HPDE6-E6E7 (cell line): ENCODE measurements around the gene PDZD2.

Experiments used
- DNase-seq: peaks from one replicate; pipeline ENCODE4 v3.0.0; 2011; ENCODE audit warnings: missing footprints; ENCODE audit errors: extremely low spot score

PDZD2 gene

DNA sequence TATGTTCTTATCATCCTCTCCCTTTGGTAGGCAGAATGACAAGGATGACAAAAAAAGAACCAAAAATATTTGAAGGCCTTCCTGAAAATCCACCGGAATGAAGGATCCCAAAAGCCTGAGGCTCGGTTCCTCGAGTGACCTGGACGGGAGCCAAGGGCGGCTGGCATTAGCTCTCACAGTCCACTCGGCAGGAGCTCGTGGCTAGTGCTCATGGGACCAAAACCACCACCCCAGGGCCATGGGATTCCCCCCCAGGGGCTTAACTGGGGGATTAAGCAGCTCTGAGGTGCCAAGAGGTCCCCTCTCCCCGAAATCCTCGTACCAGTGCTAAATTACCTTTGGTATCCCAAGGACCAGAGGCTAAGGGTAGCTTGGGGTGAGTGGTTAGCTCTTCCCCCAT is 586 bp upstream of the PDZD2 start:
- no peak for DNase-seq

DNA sequence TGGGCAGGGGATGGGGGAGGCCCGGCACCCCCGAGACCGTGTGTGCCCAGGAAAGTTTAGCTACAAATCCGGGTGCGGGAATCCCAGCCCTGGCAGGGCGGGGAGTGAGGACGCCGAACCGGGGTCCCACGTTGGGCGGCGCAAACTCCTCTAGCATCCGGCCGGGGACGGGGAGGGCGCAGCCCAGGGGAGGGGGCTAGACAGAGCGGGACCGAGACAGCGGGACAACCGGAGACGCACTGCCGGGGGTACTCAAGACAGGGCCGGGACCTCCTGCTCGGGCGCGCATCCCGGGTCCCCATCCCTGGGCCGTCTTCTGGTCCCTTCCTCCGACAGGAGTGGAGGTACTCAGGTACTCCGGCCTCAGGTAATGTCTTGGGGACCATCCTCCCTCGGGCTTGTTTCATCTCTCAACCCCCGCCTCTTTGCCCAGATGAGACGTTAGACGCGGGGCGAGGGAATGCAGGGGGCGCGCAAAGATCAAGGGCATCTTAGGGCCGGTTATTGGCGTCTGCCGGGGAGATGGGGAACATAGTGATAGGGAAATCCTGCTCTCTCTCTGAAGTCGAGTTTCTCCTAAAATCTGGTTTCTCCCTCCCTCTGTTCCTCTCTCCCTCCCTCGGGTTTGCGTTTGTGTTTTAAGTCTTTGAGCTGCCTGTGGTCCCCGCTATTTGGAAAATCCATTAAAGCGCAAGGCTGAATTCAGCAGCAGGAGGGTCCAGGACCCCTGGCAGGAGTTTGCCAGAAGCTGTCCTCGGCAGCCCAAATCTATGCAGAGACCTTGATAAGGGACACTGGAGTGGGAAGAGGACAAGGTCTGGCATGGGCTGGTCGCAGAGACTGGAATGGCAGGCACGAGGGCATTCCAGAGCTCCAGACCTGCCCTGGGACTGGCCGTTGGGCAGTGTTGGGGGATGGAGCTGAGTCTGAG is 815 bp downstream of the PDZD2 start:
- no peak for DNase-seq

DNA sequence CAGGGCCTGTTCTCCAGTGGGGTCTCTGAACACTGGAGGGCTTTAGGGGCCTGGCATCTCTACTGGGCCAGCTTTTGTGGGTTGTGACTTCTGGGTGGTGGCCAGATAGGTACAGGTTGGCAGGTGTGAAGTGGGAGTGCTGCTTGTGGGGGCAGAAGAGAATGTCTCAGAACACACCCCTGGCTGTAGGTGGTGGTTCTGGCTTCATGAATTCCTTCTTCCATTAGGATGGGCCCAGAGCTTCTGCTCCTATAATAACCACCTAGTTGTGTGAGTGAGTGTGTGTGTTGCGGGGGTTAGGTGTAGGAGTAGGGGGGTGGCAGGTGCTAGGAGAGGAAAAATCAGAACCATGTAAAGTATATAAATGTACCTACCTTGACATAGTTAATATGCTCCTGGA is 1.6 kb downstream of the PDZD2 start:
- no peak for DNase-seq

DNA sequence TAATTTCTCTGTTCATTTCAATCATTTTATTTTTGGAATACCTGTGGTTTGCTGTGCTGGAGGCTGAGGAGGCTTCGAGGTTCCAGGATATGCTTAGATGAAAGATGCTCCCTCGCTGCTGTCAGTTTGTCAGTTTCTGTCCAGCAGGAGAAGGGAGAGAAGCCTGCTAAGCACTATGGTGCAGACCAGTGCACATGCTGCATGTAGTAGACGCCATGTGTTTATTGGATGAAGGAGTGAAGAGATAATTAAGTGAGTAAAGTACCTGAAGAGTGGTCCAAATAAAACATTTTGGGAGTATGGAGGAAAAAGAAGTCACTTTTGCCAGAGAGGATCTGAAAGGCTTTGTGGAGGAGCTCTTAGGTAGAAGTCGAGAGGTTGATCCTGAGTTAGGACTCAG is 2.1 kb downstream of the PDZD2 start:
- no peak for DNase-seq

DNA sequence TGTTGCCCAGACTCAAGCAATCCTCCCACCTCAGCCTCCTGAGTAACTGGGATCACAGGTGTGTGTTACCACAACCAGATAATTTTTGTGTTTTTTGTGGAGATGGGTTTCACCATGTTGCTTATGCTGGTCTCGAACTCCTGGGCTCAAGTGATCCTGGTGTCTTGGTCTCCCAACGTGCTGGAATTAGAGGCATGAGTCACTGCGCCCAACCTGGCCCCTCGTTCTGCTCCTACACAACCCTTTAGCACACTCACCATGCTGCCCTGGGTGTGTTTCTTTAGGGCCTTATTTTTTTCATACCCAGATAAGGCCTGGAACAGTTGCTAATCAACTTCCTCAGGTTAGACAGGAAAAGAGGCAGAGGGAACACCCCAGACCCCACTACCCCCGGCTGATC is 2.6 kb downstream of the PDZD2 start:
- DNase-seq: no peak

DNA sequence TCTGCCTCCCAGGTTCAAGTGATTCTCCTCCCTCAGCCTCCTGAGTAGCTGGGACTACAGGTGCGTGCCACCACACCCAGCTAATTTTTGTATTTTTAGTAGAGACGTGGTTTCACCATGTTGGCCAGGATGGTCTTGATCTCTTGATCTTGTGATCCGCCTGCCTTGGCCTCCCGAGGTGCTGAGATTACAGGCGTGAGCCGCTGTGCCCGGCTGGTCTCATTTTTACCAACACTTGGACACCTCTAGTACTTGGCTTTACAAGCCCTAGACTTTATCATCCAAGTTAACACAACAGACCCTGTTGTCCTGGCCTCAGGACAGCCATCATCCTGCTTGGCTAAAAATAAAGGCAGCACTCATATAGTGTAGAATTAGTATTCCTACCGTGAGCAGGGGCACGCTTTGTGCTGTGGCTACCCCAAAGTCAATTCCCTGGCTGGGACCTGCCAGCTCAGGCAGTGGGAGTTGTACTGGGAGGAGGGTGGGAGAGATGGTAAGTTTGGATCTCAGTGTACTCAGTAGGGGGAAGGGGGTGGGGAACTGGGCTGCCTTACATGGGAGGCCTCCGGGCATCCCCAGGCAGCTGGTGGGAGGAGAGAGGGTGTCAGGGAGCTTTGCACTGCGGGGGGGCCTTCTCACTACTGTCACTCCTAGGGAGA is 6.6 kb downstream of the PDZD2 start:
- DNase-seq: no peak

DNA sequence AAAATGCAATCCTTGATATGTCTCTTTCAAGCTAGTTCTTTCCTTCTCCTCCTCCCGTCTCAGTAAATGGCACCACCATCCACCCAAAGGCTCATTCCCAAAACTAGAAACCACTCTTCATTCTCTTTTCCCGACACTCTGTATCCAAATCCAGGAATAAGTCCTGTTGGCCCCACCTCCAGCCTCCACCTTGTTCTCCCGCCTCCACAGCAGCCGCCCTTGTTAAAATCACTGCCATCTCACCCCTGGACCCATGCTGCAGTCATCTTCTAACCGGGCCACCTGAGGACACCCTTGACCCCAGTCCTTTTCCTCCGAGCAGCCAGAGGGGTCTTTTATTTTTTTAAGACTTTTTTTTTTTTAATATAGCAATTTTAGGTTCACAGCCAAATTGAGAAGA is 9.4 kb downstream of the PDZD2 start:
- no peak for DNase-seq

DNA sequence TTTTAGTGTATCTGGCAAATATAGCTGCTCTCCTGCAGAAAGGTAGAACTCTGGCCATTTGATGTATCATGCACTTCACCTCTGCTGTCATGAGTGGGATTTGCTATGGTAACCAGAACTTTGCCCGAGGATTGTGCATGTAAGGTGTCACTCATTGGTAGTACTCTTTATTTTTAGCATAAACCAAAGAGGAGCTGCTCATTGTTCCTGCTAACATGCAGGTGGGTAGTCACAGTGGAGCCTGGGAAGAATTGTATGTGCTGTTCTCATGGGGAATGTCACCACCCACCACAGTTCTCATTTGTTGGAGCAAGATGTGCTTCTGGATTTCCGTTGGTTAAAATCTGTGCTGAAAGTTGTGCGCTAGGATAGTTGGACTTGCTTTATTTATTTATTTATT is 12.3 kb downstream of the PDZD2 start:
- no peak for DNase-seq

DNA sequence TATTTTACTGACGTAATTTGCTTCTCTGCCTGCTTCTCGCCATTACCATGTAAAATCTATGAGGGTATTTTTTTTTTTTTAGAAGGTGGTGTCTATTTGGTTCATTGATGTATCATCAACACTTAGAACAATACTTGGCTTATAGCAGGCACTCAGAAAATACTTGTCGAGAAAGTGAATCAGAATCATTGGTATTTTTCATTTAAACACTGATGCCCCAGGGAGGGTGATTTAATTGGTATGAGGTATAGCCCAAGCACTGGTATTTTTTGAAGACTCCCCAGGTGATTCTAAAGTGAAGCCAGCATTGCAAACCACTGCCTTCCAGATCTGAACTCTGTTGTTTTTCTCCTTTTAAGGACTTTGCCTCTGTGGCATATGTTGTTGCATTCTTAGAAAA is 16.6 kb downstream of the PDZD2 start:
- DNase-seq: no peak

DNA sequence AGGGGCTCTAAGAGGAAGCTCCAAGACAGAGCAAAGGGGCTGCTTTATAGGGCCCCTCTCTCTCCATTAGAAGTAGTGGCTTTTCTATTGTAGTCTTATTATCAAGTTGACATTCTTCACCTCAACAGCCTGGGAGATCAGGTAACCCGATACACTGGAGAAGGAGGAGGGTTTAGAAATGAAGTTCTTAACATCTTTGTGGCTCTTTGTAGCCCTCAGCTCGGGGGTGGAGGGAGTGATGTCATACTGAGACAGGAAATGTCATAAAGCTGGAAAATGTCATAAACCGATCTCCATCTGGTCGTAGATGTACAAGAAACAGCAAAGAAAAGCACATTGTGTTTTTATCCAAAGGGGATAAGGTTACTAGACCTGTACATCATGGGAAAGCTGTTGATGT is 17.9 kb downstream of the PDZD2 start:
- DNase-seq: no peak

DNA sequence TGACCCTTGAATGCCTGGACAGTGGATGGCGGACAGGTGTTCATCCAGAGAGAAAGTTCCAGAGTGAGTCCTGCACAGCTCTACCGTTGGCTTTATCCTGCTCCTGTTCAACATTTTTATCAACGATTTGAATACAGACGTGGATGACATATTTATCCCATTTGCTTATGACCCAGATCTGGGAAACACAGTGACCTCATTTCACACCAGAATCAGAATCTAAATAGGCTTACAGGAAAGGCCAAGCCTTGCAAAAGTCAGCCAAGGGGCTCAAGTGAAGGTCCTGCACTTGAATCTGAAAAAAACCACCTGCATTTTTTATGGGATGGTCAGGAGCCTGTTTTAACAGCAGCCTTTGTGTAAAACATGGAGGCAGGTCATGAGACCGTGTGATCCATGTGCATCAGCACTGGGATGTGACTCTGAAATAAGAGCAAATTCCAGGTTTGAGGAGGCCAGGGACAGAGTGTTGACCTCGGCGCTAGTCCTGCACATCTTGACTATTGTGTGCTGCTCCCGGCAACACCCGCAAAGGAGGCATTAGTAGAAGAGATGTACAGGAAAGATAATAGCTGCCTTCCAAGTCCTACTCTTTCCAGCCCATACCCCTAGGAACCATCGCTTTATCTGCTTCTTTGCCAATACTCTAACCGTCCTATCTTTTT is 18.5 kb downstream of the PDZD2 start:
- no peak for DNase-seq

DNA sequence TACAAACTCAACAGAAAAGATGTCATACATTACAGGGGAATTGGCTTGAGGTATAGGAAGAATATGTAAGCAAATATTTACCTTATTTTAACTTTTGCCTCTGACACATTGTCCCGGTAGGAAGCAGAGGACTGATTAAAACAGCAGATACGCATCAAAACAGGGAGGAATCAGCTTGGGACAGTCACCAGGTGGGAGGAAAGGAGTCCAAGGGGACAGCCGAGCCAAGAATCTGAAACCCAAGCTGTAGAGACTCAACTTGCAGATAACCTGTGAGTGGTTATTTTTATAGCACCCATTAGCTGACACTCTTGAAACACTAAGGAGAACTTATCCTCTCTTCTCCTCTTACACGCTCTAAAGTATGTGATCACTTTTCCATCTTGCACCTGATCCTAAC is 22.3 kb downstream of the PDZD2 start:
- no peak for DNase-seq

DNA sequence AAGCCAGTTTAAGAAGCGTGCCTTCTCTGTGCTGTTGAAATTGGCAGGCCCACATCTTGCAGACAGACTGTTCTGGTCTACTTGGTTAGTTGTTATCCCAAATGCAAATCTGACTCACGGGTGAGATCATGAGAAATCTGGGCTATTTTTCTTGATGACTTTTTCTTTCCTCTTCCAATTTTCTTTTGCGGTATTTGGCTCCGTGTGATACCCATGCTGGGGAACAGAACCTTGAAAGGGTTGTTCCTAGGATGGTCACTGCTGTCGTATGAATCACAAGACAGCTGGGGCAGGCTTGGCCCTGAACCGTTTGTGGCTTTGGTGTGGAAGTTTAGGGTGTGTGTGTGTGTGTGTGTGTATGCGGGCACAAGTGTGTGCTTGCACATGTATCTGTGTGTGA is 24.6 kb downstream of the PDZD2 start:
- no peak for DNase-seq

DNA sequence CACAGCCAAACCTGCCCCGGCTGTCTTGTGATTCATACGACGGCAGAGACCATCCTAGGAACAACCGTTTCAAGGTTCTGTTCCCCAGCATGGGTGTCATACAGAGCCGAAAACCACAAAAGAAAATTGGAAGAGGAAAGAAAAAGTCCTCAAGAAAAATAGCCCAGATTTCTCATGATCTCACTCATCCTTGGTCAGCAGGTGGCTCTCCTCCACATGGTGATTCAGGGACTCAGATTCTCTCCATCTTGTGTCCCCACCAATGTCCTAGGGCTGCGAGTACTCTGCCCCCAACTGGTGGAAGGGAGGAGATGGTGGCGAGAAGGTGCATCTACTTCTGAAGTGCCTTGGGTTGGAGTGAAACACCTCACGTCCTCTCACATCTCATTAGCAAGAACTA is 25.6 kb downstream of the PDZD2 start:
- no peak for DNase-seq

DNA sequence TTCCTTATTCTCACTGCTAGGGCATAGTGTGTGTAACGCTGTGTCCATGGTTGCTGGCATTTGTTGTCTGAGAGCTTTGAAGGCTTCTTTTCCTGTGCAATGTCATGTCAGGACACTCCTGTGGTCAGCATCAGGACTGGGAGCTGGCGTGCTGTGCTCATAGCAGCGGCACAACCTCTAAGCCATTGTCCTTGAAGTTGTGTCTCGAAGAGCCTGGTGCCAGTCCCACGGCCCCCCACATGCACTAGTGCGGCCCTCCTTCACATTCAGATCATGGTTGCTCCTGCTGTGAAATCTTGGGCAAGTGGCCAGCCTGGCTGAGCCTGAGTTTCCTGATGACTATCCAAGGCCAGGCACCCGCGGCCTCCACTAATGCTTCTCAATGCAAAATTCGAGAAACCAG is 32.4 kb downstream of the PDZD2 start:
- DNase-seq: no peak

DNA sequence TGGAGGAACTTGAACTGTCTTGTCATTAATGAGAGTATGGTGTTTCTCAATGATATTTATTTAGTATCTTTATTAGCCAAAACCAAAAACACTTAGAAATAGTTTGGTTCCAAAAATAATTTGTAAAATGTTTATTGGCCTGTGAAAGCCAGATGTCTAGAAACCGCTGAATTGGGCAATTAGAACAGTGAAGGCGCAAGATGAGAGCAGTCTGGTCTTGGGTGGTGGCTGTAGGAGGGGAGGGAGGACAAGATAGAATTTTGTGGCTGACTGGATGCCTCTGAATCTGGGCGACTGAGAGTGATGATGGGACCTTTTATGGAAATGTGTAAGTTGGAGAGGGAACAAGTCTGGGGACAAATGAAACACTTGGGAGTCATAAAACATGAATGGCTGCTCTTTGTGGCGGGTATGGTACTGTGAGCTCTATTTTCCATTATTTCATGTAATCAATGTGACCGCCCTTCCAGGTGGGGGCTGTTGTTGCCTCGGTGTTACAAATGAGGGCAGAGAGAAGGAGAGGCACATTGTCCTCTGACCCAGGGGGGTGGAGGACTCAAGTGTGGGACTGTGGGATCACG is 35.5 kb downstream of the PDZD2 start:
- DNase-seq: no peak

DNA sequence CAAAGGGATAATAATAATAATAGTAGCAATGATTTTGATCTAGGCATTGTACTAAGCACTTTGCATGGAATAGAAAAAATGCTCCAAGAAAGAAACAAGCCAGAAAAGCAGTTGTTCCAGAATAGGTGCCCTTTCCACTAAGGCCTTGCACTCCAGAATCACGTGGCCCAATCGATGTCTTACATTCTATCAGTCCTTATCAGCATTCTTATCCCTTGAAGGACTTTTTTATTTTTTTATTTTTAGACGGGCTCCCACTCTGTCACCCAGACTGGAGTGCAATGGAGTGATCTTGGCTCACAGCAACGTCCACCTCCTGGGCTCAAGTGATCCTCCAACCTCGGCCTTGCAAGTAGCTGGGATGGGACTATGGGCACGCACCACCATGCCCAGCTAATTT is 36.5 kb downstream of the PDZD2 start:
- no peak for DNase-seq

DNA sequence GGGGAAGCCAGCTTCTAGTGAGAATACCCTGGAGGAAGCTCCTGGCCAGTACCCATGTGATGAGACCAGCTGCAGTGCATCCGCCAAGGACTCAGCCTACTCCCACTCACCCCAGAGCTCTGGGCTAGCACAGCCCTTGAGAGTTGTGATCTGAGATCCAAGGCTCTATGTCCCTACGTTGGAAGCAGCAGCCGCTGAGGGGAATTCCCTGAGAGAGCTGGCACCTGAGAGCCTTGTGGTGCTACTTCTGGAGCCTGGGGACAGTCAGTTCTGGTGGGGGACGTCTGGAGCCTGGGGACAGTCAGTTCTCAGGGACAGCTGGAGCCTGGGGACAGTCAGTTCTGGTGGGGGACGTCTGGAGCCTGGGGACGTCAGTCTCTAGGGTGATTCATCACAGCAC is 39.2 kb downstream of the PDZD2 start:
- no peak for DNase-seq

DNA sequence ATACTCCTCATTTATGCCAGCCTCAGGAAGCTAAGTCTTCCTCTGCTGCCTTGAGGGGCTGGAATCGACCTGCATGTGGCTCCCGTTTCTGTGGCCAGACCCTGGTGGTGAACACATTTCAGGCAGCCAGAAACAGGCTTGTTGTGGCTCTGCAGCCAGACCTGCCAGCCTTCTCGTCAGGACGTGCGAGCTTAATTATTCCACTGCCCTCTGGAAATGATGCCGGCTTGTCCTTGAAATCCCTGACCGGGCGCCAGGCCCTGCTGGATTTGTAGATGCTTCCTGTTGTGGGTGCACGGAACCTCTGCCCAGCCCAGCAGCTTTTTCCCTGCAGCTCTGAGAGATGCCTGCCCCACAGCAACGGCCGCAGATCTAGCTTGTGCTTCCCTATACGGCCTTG is 41.6 kb downstream of the PDZD2 start:
- DNase-seq: no peak

DNA sequence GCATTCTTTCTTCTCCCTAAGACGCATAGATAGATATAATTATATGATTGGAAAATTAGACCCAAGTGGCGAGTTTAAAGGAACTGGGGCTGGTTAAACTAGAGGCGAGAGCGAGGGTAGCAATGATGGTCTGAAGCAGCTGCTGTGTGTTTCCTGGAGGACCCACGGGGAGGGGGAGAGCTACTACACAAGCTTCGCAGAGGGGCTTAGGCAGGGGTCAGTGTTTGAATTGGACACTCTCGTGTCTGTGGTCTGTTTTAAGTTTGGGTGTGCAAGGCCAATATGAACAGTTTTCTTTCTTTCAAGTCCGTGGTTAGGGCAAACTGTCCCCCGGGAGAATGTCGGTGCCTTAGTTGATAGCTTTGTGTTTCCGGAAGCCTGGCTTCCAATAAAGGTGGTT is 43.1 kb downstream of the PDZD2 start:
- DNase-seq: no peak

DNA sequence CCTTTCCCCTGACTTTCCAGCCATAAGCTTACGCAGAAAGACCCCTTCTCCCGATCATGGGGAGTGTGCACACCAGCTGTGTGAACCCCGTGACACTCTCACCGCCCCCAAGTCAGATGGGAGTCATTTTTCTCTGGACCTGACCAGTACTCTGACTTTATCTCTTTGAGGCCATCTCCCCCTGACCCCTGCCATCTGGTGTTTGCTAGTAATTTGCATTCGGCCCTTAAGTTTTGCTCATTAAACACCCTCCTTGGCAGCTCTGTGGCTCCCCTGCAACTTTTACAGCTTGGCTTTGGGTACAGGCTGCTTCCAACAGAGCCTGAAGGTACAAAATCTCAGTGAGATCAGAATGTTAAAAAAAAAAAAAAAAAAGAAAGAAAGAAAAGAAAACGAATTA is 43.9 kb downstream of the PDZD2 start:
- no peak for DNase-seq

DNA sequence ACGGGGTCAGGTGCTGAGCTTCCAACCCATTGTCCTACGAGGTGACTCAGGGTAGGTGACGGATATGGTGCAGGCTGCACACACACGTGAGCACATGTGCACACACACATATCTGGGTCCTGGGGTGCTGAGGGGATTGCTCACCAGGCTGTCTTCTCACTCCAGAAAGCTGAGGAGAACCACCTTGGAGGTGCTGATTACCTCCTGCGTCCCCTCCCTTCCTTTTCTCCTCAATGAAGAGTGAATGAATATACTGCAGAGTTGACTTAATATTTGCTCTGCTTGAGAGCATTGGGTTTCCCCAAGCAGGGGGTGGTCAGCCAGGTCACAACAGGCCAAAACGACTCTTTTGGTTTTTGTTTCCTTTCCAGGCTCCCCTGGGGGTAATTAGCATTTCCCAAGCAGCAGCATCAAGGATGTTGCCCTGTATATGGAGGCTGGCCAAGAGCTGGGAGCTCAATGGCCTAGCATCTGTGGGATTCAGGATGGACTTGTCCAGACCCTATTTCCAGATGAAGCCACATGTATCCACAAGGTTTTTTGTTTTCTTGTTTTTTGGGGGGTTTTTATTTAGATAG is 49.7 kb downstream of the PDZD2 start:
- no peak for DNase-seq
